Activated CD8-positive, alpha-beta memory T cell treated with anti-CD3 and anti-CD28 coated beads for 1 hour (primary cell): ENCODE results near the gene COL5A3.
A peak's percentile ranks its signal among the peaks of the same experiment; 100 is the strongest.
"Not testable (repeated sequence)": the region's sequence is repeated elsewhere in the genome, so short reads cannot be mapped to it uniquely, and the experiment has no call there.

Experiments used
- DNase-seq, 2 donors: peaks; one replicate each; pipeline ENCODE4 v3.0.0-alpha.2; 2020; ENCODE audit warnings: low read depth in 1 of 2; ENCODE audit errors: extremely low read depth in 1 of 2

COL5A3 gene

GRCh38 chr19:10010247-10010691 is at the start of gene COL5A3:
TSS of gene COL5A3 (minus strand) at chr19:10010504. CDS start at chr19:10010385, 119 bp downstream.
- DNase-seq, result no peak

DNA sequence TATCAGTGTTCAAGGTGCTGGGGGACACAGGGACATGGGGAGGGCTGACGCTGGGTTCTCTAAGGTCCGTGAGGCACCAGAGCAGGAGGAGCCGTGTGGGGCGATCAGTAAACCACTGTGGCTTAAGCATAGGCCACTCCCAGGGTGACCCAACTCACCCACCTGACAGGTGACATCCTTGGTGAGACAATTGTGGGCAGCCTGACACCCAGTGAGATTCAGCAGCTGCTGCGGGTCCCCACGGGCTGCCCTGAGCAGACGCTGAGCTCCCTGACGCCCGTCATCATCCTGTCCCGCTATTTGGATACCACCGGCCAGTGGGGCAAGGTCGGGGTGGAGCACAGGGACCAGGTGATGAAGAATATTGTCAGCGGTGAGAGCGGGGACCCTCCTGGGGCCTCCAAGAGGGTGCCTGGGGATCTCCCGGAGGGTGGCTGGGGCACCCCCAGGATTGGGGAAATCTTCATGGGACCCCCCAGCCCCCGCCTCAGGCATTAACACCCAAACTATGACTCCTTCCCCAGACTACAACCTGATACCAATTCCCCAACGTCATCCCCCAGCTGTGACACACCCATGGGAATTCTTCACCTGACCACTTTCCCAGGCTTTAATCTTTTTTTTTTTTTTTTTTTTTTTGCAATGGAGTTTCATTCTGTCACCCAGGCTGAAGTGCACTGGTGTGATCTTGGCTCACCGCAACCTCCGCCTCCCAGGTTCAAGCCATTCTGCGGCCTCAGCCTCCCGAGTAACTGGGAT is 42.5 kb upstream of the COL5A3 start:
- DNase-seq, result no peak

DNA sequence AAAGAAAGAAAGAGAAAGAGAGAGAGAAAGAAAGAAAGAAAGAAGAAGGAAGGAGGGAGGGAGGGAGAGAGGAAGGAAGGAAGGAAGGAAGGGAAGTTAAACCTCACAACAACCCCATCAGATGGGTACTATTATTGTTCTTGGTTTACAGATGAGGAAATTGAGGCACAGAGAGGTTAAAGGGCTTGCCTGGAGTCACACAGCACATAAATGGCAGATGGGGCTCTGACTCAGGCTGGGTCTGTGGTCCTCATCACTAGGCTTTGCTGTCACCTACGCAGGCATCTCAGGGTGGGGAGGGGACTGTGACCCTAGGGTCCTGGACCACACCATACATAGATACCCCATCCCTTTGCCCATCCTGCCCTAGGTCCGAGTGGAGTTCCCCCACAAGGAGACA is 39.3 kb upstream of the COL5A3 start:
- no peak for DNase-seq

GRCh38 chr19:10045371-10045770 is 35.1 kb upstream of the COL5A3 start:
- DNase-seq, result no peak

GRCh38 chr19:10044390-10044789 is 34.1 kb upstream of the COL5A3 start:
- no peak for DNase-seq

- no peak for DNase-seq
These were observed 33.1 kb upstream of the COL5A3 start for GRCh38 chr19:10043286-10043927.

DNA sequence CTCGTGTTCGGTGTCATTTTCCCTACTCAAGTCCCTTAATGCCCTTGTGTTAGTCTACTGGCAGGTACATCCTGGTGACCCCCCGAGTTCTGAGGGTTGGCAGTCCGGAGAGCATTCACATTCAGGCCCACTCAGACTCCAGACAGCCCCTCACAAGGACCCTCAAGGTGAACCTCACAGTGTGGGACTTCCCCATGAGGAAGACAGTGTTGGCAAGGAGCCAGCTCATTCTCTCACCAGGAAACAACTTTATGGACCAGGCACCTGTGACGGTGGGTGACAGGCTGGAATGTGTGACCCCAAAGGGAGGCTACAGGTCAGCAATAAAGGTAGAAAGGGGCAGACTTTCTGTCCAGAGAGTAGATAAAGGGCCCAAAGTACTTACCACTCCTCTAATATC is 27.5 kb upstream of the COL5A3 start:
- no peak for DNase-seq

GRCh38 chr19:10037367-10037766 is 27.1 kb upstream of the COL5A3 start:
- no peak for DNase-seq

- DNase-seq, result no peak
These were observed 26.3 kb upstream of the COL5A3 start for GRCh38 chr19:10036601-10037071.

GRCh38 chr19:10033614-10034013 is 23.3 kb upstream of the COL5A3 start:
- no peak for DNase-seq

DNA sequence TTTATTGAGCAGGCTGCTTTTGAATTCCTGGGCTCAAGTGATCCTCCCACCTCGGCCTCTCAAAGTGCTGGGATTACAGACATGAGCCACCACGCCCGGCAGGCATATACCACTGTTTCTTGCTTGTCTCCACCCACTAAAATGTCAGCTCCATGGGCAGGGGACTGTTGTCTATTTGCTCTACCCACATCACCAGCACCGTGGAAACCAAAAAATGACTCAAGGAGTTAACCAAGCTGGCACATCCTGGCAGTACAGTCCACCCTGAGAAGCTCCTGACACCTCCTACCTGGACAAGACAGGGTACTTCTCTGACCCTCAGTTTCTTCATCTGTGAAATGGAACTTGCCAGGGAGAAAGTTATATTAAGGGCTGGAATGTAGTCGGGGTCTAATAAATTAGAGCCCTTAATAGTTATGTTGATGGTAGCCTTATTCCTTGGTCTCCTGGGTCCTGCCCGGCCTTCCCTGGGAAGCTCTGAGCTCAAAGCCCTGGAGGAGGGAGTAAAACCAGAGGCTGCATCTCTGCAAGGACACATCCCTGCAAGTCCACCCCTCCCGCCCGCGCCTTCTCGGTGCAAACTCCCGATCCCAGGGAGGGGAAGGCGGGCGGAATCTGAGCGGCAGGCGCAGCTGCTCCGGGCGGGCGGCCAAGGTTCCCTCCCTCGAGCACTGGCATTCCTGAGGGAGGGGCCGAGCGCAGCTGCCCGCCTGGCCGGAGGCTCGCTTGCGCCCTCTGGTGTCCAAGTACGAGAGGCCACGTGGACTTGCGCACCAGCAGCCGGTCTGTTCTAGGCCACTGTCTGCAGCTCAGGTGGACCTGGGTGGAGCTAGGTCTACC is 17.1 kb upstream of the COL5A3 start:
- DNase-seq, result peak; percentile 40 to 61

- DNase-seq, result no peak
These were observed 16.4 kb upstream of the COL5A3 start for GRCh38 chr19:10026744-10027143.

GRCh38 chr19:10023096-10023495 is 12.8 kb upstream of the COL5A3 start:
- not testable (repeated sequence) for DNase-seq

DNA sequence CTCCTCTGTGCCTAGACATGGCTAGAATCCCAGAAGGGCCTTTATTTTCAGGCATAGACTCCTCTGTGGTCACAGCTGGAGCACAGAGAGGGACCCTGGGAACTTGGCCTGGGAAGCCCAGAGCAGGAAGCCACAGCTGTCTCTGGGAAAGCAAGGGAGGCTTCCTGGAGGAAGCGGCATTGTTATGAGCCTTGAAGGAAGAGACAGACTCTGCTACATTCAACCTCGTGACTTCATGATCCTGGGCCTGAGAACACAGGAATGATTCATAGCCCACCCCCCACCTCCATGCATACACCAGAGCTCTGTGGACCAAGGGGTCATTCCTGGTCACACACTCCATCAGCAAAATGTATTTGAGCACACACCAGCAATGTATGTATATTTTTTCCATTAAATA is 11.6 kb upstream of the COL5A3 start:
- no peak for DNase-seq

DNA sequence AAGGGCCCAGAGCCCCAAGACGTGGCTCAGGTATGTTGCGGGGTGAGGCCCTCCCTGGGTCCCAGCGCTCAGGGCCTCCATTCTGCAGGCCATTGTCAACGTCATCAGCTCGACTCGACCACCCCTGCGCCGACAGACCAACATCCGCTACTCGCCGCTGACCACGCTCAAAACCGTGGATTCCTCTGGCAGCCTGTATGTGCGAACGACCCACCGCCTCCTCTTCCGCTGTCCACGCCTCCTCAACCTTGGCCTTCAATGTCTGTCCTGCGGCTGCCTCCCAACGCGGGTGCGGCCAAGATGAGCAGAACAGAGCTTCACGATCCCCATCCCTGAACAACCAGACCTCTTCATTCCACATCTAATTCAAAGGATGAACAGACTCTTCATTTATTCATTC is 11.1 kb upstream of the COL5A3 start:
- DNase-seq, result no peak

- no peak for DNase-seq
These were observed 10.5 kb upstream of the COL5A3 start for GRCh38 chr19:10020851-10021250.

DNA sequence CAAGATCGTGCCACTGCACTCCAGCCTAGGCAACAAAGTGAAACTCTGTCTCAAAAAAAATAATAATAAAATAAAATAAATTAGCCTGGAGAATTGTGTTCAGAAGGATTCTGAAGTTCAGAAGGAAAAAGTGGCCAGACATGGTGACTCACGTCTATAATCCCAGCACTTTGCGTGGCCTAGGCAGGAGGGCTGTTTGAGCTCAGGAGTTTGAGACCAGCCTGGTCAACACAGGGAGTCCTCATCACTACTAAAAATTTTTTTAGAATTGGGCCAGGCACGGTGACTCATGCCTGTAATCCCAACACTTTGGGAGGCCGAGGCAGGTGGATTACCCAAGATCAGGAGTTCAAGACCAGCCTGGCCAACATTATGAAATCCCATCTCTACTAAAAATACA is 8.9 kb upstream of the COL5A3 start:
- DNase-seq, result no peak

DNA sequence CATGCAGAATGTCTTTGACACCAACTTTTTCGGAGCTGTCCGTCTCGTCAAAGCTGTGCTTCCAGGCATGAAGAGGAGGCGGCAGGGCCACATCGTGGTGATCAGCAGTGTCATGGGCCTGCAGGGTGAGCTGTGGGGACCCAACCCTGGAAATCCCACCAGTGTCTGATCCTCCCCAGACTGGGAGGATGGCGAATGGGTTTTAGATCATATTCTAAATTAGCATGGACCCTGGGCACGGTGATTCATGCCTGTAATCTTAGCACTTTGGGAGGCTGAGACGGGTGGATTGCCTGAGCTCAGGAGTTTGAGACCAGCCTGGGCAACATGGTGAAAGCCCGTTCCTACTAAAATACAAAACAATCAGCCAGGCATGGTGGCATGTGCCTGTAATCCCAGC is 8.5 kb upstream of the COL5A3 start:
- DNase-seq, result no peak

GRCh38 chr19:10018263-10018662 is 8.0 kb upstream of the COL5A3 start:
- DNase-seq, result no peak

DNA sequence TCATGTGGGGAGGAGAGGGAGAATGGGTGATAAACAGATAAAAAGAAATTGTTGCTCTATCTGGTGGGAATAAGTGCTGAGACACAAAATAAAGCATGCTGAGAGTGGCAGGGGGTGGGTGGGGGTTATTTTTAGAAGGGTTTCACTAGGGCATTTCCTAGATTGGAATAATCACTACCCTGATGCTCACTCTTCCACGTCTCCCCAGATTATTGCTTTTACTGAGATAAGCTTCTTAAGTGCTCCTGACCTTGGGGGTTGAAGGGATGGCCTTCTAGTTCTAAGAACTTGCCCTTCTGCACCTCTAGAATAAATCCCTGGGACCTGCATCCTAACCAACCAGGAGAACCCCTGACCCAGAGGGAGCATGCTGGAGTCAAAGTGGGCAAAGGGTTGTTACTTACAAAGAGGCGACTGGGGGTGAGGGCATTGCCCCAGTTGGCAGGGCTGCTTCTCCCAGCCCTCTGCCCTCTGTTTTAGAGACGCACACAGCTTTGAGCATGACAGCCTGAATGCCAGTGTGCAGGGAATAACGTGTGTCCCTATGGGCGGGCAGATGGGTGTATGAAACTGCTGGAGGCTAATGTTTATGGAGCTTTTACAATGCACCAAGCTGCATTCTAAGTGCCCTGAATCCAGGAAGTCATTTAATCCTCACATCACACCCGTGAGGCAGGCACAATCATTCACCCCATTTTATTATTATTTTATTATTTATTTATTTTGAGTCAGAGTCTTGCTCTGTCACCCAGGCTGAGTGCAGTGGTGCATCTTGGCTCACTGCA is 3.7 kb upstream of the COL5A3 start:
- no peak for DNase-seq

DNA sequence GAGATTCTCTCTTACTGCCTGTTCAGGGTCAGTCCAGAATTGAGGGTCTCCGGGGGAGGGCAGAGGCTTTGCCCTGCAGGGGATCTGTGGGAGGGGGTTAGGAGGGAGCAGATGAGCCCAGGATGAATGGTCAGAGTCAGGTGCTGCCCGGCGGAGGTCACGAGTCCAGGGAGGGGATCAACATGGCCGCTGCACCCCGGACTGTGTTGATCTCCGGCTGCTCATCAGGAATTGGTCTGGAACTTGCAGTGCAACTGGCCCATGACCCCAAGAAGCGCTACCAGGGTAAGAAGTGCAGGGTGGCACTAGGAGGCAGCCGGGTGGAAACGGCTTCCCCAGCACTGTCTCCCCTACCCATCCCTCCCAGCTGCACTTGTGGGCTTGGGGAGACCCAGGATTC is 3.0 kb upstream of the COL5A3 start, which contains the start of gene RDH8:
Gene RDH8, plus strand, starts transcription at position 168 of the 400 bp plus-strand sequence. Its CDS starts 15 bp downstream, at position 183.
- DNase-seq, result no peak
